Measurements from ENCODE around the gene RHBDL2. TPM values are rescaled to one million over a fixed set of nuclear protein-coding genes. Genes with fewer than 3 reads are reported as not detected.

Gene RHBDL2
- total and polyA plus RNA-seq, 9 of the 15 experiments (the other 6 are each of a cell fraction or from before 2014, with no cell fraction given) = not detected

DNA sequence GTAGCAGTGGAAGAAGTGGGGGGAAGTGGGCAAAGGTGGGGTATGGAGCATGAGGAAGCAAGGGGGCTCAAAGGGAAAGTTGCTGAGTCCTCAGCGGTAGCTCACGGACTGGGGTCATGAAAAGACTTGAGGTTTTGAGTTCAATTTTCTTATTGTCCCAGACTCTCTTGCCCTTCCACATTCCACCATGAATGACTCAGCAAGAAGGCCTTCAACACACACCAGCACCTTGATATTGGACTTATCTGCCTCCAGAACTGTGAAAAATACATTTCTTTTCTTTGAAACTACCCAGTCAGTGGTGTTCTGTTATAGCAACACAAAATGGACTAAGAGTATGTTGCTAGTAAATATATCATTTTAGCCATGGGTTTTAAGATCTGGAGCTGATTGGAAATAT, 17.3 kb upstream of the RHBDL2 start (continued):
- TF ChIP-seq, protein P1, sequence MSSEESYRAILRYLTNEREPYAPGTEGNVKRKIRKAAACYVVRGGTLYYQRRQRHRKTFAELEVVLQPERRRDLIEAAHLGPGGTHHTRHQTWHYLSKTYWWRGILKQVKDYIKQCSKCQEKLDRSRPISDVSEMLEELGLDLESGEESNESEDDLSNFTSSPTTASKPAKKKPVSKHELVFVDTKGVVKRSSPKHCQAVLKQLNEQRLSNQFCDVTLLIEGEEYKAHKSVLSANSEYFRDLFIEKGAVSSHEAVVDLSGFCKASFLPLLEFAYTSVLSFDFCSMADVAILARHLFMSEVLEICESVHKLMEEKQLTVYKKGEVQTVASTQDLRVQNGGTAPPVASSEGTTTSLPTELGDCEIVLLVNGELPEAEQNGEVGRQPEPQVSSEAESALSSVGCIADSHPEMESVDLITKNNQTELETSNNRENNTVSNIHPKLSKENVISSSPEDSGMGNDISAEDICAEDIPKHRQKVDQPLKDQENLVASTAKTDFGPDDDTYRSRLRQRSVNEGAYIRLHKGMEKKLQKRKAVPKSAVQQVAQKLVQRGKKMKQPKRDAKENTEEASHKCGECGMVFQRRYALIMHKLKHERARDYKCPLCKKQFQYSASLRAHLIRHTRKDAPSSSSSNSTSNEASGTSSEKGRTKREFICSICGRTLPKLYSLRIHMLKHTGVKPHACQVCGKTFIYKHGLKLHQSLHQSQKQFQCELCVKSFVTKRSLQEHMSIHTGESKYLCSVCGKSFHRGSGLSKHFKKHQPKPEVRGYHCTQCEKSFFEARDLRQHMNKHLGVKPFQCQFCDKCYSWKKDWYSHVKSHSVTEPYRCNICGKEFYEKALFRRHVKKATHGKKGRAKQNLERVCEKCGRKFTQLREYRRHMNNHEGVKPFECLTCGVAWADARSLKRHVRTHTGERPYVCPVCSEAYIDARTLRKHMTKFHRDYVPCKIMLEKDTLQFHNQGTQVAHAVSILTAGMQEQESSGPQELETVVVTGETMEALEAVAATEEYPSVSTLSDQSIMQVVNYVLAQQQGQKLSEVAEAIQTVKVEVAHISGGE (CRISPR knock-in tag; IDR thresholded peaks at IDR 0.05) = no peak
- TF ChIP-seq HDAC6 (IDR thresholded peaks at IDR 0.05; ENCODE audit: low read depth, low read length) = no peak
- TF ChIP-seq NFE2L1 (tag; IDR thresholded peaks at IDR 0.05; ENCODE audit: borderline replicate concordance, low read depth) = peak; percentile 93
- TF ChIP-seq HIVEP1 (CRISPR knock-in tag; IDR thresholded peaks at IDR 0.05) = no peak
- no peak for TF ChIP-seq HNRNPK (IDR thresholded peaks at IDR 0.05; ENCODE audit: low read depth, low read length, poor library complexity, severe bottlenecking)
- TF ChIP-seq, protein P2, sequence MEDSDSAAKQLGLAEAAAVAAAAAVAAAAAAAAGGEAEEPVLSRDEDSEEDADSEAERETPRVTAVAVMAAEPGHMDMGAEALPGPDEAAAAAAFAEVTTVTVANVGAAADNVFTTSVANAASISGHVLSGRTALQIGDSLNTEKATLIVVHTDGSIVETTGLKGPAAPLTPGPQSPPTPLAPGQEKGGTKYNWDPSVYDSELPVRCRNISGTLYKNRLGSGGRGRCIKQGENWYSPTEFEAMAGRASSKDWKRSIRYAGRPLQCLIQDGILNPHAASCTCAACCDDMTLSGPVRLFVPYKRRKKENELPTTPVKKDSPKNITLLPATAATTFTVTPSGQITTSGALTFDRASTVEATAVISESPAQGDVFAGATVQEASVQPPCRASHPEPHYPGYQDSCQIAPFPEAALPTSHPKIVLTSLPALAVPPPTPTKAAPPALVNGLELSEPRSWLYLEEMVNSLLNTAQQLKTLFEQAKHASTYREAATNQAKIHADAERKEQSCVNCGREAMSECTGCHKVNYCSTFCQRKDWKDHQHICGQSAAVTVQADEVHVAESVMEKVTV (CRISPR knock-in tag; IDR thresholded peaks at IDR 0.05) = no peak
- TF ChIP-seq POU5F1 (IDR thresholded peaks at IDR 0.05; ENCODE audit: borderline replicate concordance, low read depth, low read length, partially characterized antibody) = no peak
- peak; percentile 80 for TF ChIP-seq DPF2 (IDR thresholded peaks at IDR 0.05)
- TF ChIP-seq TBP (optimal IDR thresholded peaks at IDR 0.05; ENCODE audit: low read depth, low read length) = no peak
- TF ChIP-seq ZNF217 (CRISPR knock-in tag; IDR thresholded peaks at IDR 0.05) = no peak
- no peak for TF ChIP-seq ZNF232 (CRISPR knock-in tag; IDR thresholded peaks at IDR 0.05)
- TF ChIP-seq ZNF766 (CRISPR knock-in tag; conservative IDR thresholded peaks at IDR 0.05) = no peak
- TF ChIP-seq, protein P3, sequence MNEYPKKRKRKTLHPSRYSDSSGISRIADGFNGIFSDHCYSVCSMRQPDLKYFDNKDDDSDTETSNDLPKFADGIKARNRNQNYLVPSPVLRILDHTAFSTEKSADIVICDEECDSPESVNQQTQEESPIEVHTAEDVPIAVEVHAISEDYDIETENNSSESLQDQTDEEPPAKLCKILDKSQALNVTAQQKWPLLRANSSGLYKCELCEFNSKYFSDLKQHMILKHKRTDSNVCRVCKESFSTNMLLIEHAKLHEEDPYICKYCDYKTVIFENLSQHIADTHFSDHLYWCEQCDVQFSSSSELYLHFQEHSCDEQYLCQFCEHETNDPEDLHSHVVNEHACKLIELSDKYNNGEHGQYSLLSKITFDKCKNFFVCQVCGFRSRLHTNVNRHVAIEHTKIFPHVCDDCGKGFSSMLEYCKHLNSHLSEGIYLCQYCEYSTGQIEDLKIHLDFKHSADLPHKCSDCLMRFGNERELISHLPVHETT (CRISPR knock-in tag; conservative IDR thresholded peaks at IDR 0.05 in 1 of 2, IDR thresholded peaks at IDR 0.05 in 1 of 2) = no peak
- no peak for TF ChIP-seq BRF1 (IDR thresholded peaks at IDR 0.05; ENCODE audit: borderline replicate concordance, extremely low read depth, insufficient read length)
- TF ChIP-seq E2F4 (CRISPR knock-in tag; IDR thresholded peaks at IDR 0.05; ENCODE audit: low read depth) = no peak
- TF ChIP-seq ZNF589 (CRISPR knock-in tag; IDR thresholded peaks at IDR 0.05; ENCODE audit: low read depth) = no peak
- no peak for TF ChIP-seq ZNF764 (CRISPR knock-in tag; IDR thresholded peaks at IDR 0.05; ENCODE audit: low read depth)
- TF ChIP-seq RNF2 (IDR thresholded peaks at IDR 0.05) = no peak

All from K562 (cell line).